Neuron (in vitro differentiated cells): Measurements from ENCODE around the gene TMC5.

Experiments
- H2AFZ ChIP-seq: one replicate; pipeline ENCODE4 v1.6.1; 2013; ENCODE audit warnings: low read depth, mild to moderate bottlenecking, inconsistent platforms, low read length, moderate library complexity
- H3K27me3 ChIP-seq: one replicate; pipeline ENCODE4 v1.6.1; 2013; ENCODE audit warnings: low read length; ENCODE audit not compliant: insufficient read depth
- H3K36me3 ChIP-seq: one replicate; pipeline ENCODE4 v1.6.1; 2013; ENCODE audit warnings: low read length; ENCODE audit not compliant: insufficient read depth
- H3K4me1 ChIP-seq: one replicate; pipeline ENCODE4 v1.6.1; 2013; ENCODE audit warnings: low read length; ENCODE audit not compliant: insufficient read depth
- H3K4me3 ChIP-seq: 2 replicates; pipeline ENCODE4 v1.5.1; 2013; ENCODE audit warnings: mild to moderate bottlenecking, low read length, moderate library complexity
- H3K9me3 ChIP-seq: one replicate; pipeline ENCODE4 v1.6.1; 2013; ENCODE audit warnings: low read length

The TMC5 gene

DNA sequence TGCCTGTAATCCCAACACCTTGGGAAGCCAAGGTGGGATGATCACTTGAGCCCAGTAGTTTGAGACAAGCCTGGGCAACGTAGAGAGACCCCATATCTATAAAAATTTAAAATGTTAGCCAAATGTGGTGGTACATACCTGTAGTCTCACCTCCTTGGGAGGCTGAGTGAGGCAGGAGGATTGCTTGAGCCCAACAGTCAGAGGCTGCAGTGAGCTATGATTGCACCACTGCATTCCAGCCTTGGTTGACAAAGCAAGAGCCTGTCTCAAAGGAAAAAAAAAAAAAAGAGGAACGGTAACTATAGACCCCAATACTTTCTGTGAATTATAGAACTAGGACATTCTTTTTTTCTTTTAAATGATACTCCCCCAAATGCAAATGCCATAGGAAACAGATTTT is 1.8 kb upstream of the TMC5 start:
- H3K4me1 ChIP-seq = peaks cover 3% of the 10 kb centered on the region

DNA sequence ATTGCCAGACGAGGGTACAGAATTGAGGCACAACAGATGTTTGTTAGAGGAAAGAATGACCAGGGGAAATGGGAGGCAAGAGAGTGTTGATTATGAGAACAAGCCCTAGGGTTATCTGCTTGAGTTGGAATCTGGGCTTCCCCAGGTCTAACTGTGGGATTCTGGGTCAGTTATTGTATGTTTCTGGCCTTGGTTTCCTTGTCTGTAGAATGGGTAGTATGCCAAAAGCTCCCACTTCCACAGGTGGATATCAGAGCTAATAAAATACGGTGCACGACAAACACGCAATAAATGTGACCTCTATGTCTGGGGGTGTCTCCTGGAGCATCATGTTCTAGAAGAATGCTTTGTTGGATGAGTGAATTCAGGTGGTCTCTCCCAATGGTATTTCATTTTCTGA is 517 bp downstream of the TMC5 start:
- Histone ChIP-seq H3K27me3 (no peaks in the 10 kb centered on the region), H3K4me1 (no peaks in the 10 kb centered on the region), H3K36me3 (no peaks in the 10 kb centered on the region), H3K4me3 (no peak overlapping the region), H3K9me3 (no peaks in the 10 kb centered on the region), H2AFZ (no peak overlapping the region)

More for the DNA sequence above, 1.8 kb upstream of the TMC5 start:
- Histone ChIP-seq H3K4me3 (no peak overlapping the region), H3K36me3 (no peaks in the 10 kb centered on the region), H2AFZ (no peak overlapping the region), H3K9me3 (no peaks in the 10 kb centered on the region), H3K27me3 (peaks cover 10% of the 10 kb centered on the region)

DNA sequence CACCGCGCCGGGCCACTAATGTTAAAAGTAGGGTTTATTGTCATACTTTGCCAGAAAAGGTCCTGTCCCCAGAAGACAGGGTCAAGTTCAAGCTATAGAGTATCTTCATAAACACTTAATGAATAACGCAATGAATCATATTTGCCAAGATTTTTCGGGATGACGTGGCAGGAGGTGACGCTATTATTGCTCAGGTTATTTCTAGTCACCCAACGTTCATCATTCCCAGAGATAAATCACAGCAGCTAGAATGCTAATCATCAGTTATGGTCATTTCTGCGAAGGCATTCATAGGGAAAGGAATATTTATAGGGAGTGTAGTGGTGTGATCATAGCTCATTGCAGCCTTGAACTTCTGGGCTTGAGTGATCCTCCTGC is 2.0 kb downstream of the TMC5 start:
- Histone ChIP-seq H2AFZ (no peak overlapping the region), H3K9me3 (no peaks in the 10 kb centered on the region)

DNA sequence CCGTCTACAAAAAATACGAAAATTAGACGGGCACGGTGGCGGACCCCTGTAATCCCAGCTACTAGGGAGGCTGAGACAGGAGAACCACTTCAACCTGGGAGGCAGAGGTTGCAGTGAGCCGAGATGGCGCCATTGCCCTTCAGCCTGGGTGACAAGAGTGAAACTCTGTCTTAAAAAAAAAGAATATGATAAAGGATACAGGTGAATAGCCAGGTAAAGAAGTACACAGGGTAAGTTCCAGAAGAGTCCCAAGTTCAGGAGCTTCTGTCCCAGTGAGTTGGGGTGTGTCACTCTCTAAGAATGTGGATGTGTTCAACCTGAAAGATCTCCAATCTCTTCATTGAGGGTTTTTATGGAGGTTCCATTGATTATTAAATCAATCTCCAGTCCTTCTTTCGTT is 6.8 kb downstream of the TMC5 start:
- Histone ChIP-seq H3K27me3 (peaks cover 9% of the 10 kb centered on the region), H3K36me3 (no peaks in the 10 kb centered on the region), H3K4me1 (no peaks in the 10 kb centered on the region), H3K4me3 (no peak overlapping the region), H2AFZ (no peak overlapping the region), H3K9me3 (no peaks in the 10 kb centered on the region)

More for the DNA sequence above, 2.0 kb downstream of the TMC5 start:
- Histone ChIP-seq H3K4me1 (no peaks in the 10 kb centered on the region), H3K36me3 (no peaks in the 10 kb centered on the region), H3K27me3 (no peaks in the 10 kb centered on the region), H3K4me3 (no peak overlapping the region)

DNA sequence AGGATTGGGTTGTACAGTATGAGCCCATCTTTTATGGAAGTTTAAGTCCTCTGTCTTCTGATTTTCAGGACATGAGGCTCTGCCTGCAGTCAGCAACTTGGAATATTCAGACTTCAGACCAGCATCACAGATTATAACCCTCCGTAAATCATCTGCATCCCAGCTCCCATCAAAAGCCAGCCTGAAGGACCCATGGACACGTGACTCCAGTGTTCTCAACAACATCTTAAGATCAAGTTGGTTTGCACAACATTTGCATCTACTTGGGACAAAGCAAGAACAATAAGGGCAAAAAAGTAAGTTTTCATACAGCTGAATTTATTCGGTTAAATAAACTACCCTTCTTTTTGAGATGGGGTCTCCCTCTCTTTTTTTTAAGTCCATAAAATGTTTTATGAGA is 12.7 kb downstream of the TMC5 start:
- H3K36me3 ChIP-seq = no peaks in the 10 kb centered on the region
- H3K9me3 ChIP-seq = no peaks in the 10 kb centered on the region
- peaks cover 13% of the 10 kb centered on the region for H3K27me3 ChIP-seq
- no peak overlapping the region for H3K4me3 ChIP-seq
- H2AFZ ChIP-seq = no peak overlapping the region
- no peaks in the 10 kb centered on the region for H3K4me1 ChIP-seq

DNA sequence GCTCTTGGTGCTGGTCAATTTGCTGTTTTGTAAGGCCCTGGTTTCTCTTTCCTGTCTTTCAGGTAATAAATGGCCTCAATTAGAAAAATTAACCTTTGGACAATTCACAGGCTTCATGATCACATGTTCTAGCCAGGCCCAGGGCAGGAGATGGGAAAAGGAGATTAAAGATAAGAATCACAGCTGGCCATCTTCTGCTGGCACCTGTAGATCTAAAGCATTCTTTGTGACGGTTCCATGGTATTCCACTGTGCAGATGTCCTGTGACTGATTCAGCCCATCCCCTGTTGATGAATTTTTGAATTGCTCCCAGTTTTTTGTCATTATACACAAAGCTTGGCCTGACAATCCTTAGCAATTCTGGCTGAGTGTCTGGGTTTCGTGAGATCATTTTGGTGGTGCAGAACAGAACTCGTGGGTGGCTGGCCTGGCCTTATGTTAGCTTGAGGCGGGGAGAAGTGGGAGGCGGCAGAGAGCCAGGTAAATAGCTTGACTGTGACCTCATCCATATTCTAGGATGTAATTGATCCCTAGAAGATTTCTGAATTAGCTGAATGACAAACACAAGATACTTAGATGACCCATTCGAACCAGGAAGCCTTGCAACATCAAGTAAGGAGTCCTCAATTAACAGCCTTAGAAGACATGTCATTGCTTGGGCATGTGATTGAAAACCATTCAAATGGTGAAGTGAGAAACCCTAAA is 14.1 kb downstream of the TMC5 start:
- Histone ChIP-seq H3K27me3 (peaks cover 10% of the 10 kb centered on the region), H2AFZ (no peak overlapping the region), H3K9me3 (no peaks in the 10 kb centered on the region), H3K36me3 (no peaks in the 10 kb centered on the region), H3K4me1 (no peaks in the 10 kb centered on the region), H3K4me3 (no peak overlapping the region)

DNA sequence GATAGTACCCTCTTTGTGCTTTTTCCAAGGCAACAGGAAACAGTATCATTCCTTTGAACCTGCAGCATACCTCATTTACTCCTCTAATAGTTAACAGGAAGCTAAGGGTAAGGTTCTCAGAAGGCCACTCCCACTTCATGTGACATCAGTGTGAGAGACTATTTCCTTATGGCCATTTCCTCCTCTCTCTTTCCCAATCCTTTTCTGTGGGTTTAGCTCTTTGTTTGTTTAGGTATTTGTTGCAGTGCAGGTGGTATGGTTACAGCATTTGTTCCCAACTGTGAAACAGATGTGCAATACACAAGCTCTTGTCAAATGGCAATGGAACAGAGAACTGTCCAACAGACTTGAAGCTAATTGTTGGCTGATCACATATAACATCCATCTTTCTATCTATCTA is 14.7 kb downstream of the TMC5 start:
- no peaks in the 10 kb centered on the region for H3K4me1 ChIP-seq
- H3K9me3 ChIP-seq = no peaks in the 10 kb centered on the region
- H3K4me3 ChIP-seq = no peak overlapping the region
- H3K36me3 ChIP-seq = no peaks in the 10 kb centered on the region
- no peak overlapping the region for H2AFZ ChIP-seq
- H3K27me3 ChIP-seq = peaks cover 8% of the 10 kb centered on the region

DNA sequence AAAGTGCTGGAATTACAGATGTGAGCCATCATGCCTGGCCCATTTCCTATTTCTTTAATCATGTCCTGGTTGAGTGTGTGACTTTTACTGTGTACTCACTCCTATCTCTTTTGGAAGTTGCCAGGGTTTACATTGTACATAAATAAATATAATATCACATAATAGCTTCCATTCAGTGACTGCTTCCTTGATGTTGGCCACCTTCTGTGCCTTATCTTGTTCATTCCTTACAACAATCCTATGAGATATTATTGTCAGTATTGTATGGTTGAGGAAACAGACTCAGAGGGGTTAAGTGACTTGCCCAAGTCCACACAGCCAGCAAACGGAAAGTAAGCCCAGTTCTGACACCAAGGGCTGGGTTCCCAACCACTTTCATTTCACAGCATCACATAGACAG is 16.9 kb downstream of the TMC5 start:
- H2AFZ ChIP-seq = no peak overlapping the region

DNA sequence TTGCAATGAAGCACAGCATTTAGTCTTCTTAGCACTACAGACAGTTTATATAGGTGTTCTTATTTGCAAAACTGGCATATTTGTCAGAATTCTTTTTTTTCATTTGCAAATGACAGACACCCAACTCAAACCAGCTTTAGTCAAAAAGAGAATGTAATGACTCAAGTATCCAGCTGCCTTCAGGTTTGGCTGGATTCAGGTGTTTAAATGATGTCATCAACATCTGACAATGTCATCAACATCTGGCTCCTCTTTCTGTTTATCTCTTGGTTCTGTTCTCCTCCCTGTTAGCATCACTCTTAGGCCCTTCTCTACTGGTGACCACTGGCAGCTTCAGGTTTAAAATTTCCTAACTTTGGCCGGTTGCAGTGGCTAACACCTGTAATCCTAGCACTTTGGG is 18.9 kb downstream of the TMC5 start:
- Histone ChIP-seq H3K27me3 (peaks cover 2% of the 10 kb centered on the region), H3K9me3 (no peaks in the 10 kb centered on the region), H2AFZ (no peak overlapping the region), H3K4me1 (no peaks in the 10 kb centered on the region), H3K4me3 (no peak overlapping the region), H3K36me3 (no peaks in the 10 kb centered on the region)

More for the DNA sequence above, 16.9 kb downstream of the TMC5 start:
- no peaks in the 10 kb centered on the region for H3K9me3 ChIP-seq
- H3K36me3 ChIP-seq = no peaks in the 10 kb centered on the region
- no peak overlapping the region for H3K4me3 ChIP-seq
- no peaks in the 10 kb centered on the region for H3K4me1 ChIP-seq
- peaks cover 6% of the 10 kb centered on the region for H3K27me3 ChIP-seq

DNA sequence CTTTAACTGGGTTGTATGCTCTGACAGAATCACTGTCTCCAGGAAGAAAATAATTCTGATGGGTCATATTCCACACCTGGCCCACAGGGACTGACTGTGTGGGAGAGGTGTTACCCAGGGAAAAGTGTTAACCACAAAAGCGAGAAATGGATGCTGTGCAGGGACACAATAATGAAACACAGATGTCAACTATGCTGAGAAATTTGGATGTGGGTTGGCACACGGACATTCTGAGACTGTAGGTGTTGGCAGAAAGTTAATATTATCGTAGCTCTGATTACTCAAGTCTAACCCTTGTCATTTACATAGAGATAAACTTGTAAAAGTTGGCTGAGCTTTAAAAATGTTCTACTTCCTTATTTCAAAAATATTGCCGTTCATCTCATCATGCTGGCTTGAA is 19.6 kb downstream of the TMC5 start:
- Histone ChIP-seq H3K4me1 (no peaks in the 10 kb centered on the region), H3K27me3 (no peaks in the 10 kb centered on the region), H3K36me3 (no peaks in the 10 kb centered on the region), H3K4me3 (no peak overlapping the region), H3K9me3 (no peaks in the 10 kb centered on the region), H2AFZ (no peak overlapping the region)

DNA sequence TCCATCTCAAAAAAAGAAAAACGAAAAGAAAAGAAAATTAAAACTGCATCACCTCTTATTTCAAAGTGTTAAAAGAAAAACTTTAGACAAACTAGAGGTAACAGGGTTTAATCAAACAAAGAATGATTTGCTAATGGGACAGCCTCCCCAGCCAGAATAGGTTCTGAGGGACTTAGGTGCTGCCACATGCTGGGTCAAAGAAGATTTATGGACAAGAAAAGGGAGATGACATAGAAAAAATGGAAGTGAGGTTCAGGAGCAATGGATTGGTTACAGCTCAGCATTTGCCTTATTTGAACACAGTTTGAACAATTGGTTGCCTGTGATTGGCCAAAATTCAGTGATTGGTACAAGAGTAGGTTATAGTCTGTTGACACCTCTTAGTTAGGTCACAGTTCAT is 21.1 kb downstream of the TMC5 start:
- Histone ChIP-seq H3K4me3 (no peak overlapping the region), H3K9me3 (no peaks in the 10 kb centered on the region), H2AFZ (no peak overlapping the region), H3K4me1 (no peaks in the 10 kb centered on the region), H3K27me3 (no peaks in the 10 kb centered on the region), H3K36me3 (no peaks in the 10 kb centered on the region)

DNA sequence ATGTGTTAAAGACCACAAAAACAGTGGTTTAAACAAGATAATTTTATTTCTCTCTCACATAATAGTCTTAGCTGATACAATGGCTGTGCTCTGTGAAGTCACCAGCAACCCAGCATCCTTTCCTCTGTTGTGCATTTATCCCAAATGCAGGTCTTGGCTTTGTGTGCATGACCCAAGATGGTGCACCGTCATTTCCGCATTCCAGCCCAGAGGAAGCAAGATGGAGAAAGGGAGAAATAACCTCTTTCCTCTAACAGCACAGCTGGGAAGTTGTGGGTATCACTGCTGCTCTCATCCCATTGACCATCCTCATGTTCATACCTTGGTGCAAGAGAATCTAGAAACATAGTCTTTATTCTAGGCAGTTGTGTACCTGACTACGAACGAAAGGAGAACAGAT is 21.8 kb downstream of the TMC5 start:
- Histone ChIP-seq H2AFZ (no peak overlapping the region), H3K4me1 (no peaks in the 10 kb centered on the region), H3K27me3 (no peaks in the 10 kb centered on the region), H3K36me3 (no peaks in the 10 kb centered on the region), H3K4me3 (no peak overlapping the region), H3K9me3 (no peaks in the 10 kb centered on the region)

DNA sequence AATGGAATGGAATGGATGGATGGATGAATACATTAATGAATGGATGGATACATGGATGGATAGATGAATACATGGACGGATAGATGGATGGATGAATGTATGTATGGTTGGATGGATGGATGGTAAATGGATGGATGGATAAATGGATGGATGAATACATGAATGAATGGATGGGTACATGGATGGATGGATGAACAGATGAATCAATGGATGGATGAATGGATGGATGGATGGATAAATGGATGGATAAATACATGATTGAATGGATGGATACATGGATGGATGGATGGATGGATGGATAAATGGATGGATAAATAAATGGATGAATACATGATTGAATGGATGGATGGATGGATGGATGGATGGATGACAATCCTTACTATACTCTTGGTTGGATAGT is 26.0 kb downstream of the TMC5 start:
- Histone ChIP-seq H3K36me3 (no peaks in the 10 kb centered on the region), H3K27me3 (no peaks in the 10 kb centered on the region), H3K4me3 (no peak overlapping the region), H3K9me3 (no peaks in the 10 kb centered on the region), H3K4me1 (no peaks in the 10 kb centered on the region), H2AFZ (no peak overlapping the region)

DNA sequence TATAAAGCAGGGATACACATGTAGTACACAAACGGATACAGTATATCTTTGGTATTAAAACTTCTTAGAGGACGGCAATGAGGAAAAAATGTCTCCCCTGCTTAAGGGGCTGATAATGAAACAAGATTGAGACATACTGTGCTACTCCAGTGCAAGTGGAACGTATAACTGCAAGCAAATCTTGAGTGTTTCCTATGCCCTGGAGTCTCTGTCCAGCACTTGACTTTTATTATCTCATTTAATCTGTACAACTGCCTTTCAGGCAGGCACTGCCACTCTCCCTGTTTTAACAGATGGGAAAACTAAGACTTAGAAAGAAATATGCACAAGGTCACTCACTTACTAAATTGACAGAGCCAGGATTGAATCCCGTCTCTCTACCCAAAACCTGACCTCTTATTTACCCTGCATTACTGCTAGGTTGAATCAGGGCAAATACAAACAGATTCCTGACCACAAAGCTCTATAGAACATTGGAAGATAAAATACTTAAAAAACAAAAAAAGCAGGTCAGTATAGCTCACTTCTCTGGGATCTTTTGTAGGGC is 28.7 kb downstream of the TMC5 start:
- H2AFZ ChIP-seq = no peak overlapping the region
- no peaks in the 10 kb centered on the region for H3K27me3 ChIP-seq
- H3K36me3 ChIP-seq = no peaks in the 10 kb centered on the region
- no peaks in the 10 kb centered on the region for H3K4me1 ChIP-seq
- no peak overlapping the region for H3K4me3 ChIP-seq
- H3K9me3 ChIP-seq = no peaks in the 10 kb centered on the region
